SK-N-SH (cell line): ENCODE results near the gene DSCAM. TPM values are rescaled to one million over a fixed set of nuclear protein-coding genes. Genes with fewer than 3 reads are reported as not detected.

Experiments
- CTCF ChIA-PET: fragments of 300-600, 350-600 bp; formaldehyde crosslinking; extraction: SDS; loops from one replicate; lab custom pipeline; 2021; lab: Yijun Ruan, JAX
- POLR2A ChIA-PET: fragments of 350-600 bp; sonication (Branson Sonifier 250); formaldehyde crosslinking; extraction: SDS; loops from one replicate; lab custom pipeline; 2020; ENCODE audit warnings: antibody characterized with exemption, inconsistent platforms; lab: Yijun Ruan, JAX
- DNase-seq: peaks from one replicate; pipeline ENCODE4 v3.0.0; 2012
- H2AFZ ChIP-seq: fragments of 200-600 bp; sonication (generic); 2 replicates; pipeline ENCODE4 v1.8.1; 2016; ENCODE audit warnings: antibody characterized with exemption, mild to moderate bottlenecking, low read depth
- H3F3A ChIP-seq: fragments of 200-600 bp; sonication (generic); replicated peaks from 2 replicates; pipeline ENCODE3; 2016; ENCODE audit warnings: antibody characterized with exemption, mild to moderate bottlenecking; ENCODE audit not compliant: insufficient read depth
- H3K27ac ChIP-seq, 2 experiments: fragments of 200-500 bp in 1 of 2; fragments of 200-600 bp in 1 of 2; sonication (Bioruptor generic) in 1 of 2; sonication (generic), shearing (Covaris generic) in 1 of 2; 2 replicates each; pipeline versions ENCODE4 v1.5.1 to v1.6.1; 2014 to 2016; ENCODE audit warnings: low read depth in 2 of 2, inconsistent platforms in 1 of 2, low read length in 1 of 2, mild to moderate bottlenecking in 1 of 2, mixed read lengths in 1 of 2
- H3K27me3 ChIP-seq: fragments of 200-600 bp; sonication (generic), shearing (Covaris generic); 2 replicates; pipeline ENCODE4 v1.6.1; 2016; ENCODE audit warnings: mixed run types; ENCODE audit not compliant: insufficient read depth
- H3K36me3 ChIP-seq, 2 experiments: fragments of 200-500 bp in 1 of 2; fragments of 200-600 bp in 1 of 2; sonication (Bioruptor generic) in 1 of 2; sonication (generic) in 1 of 2; replicated peaks in 1 of 2; 2 replicates each; pipeline versions ENCODE3 to v1.5.1; 2014 to 2016; ENCODE audit warnings: low read length in 1 of 2, mild to moderate bottlenecking in 1 of 2; ENCODE audit not compliant: insufficient read depth in 2 of 2, control insufficient read depth in 1 of 2
- H3K4me1 ChIP-seq, 2 experiments: fragments of 200-500 bp in 1 of 2; fragments of 200-600 bp in 1 of 2; sonication (Bioruptor generic) in 1 of 2; sonication (generic), shearing (Covaris generic) in 1 of 2; 2 replicates each; pipeline versions ENCODE4 v1.5.1 to v1.6.1; 2014 to 2016; ENCODE audit warnings: low read depth in 1 of 2, low read length in 1 of 2, mixed run types in 1 of 2; ENCODE audit not compliant: insufficient read depth in 2 of 2, control insufficient read depth in 1 of 2
- H3K4me2 ChIP-seq: fragments of 200-600 bp; sonication (generic), shearing (Covaris generic); 2 replicates; pipeline ENCODE4 v1.6.1; 2017; ENCODE audit warnings: mixed run types
- H3K4me3 ChIP-seq, 2 experiments: fragments of 200-500 bp in 1 of 2; fragments of 200-600 bp in 1 of 2; sonication (Bioruptor generic) in 1 of 2; sonication (generic), shearing (Covaris generic) in 1 of 2; 2 replicates each; pipeline versions ENCODE4 v1.5.1 to v1.8.1; 2014 to 2016; ENCODE audit warnings: low read depth in 2 of 2, inconsistent platforms in 1 of 2, low read length in 1 of 2, mild to moderate bottlenecking in 1 of 2, mixed read lengths in 1 of 2, moderate library complexity in 1 of 2
- H3K79me2 ChIP-seq: fragments of 200-600 bp; sonication (generic); 2 replicates; pipeline ENCODE4 v1.8.1; 2017; ENCODE audit warnings: mild to moderate bottlenecking; ENCODE audit not compliant: insufficient read depth
- H3K9ac ChIP-seq: fragments of 200-600 bp; sonication (generic); 2 replicates; pipeline ENCODE4 v1.6.1; 2017; ENCODE audit warnings: mixed run types
- H3K9me2 ChIP-seq: fragments of 200-600 bp; sonication (generic); 2 replicates; pipeline ENCODE4 v1.6.1; 2017; ENCODE audit warnings: mixed run types
- H3K9me3 ChIP-seq: fragments of 200-600 bp; sonication (generic); 2 replicates; pipeline ENCODE4 v1.6.1; 2017; ENCODE audit warnings: mixed run types, mild to moderate bottlenecking, moderate library complexity
- H4K20me1 ChIP-seq: fragments of 200-600 bp; sonication (generic); 2 replicates; pipeline ENCODE4 v1.6.1; 2017; ENCODE audit warnings: mild to moderate bottlenecking, mixed run types; ENCODE audit not compliant: insufficient read depth
- EZH2phosphoT487 ChIP-seq: fragments of 200-600 bp; sonication (generic); IDR thresholded peaks from 2 replicates; pipeline ENCODE4 v1.6.1; 2017; ENCODE audit warnings: low read depth, mixed run types, mild to moderate bottlenecking, antibody characterized with exemption, moderate library complexity, borderline replicate concordance
- FOXM1 ChIP-seq: IDR thresholded peaks from 2 replicates; pipeline ENCODE4 v1.4.0; 2012; ENCODE audit warnings: low read depth, mild to moderate bottlenecking
- GATA2 ChIP-seq: sonication (generic); formaldehyde crosslinking; IDR thresholded peaks from 2 replicates; pipeline ENCODE4 v1.5.0; 2020; ENCODE audit warnings: mild to moderate bottlenecking, missing genetic modification reagents
- IRF3 ChIP-seq: fragments of 150-350 bp; IDR thresholded peaks from 2 replicates; pipeline ENCODE4 v1.6.1; 2016; ENCODE audit warnings: mild to moderate bottlenecking, low read depth, low read length
- MAX ChIP-seq: IDR thresholded peaks from 2 replicates; pipeline ENCODE4 v1.4.0; 2012; ENCODE audit warnings: low read depth
- MEF2A ChIP-seq: IDR thresholded peaks from 2 replicates; pipeline ENCODE4 v1.4.0; 2012; ENCODE audit warnings: low read depth, borderline replicate concordance
- NFIC ChIP-seq: IDR thresholded peaks from 2 replicates; pipeline ENCODE4 v1.4.0; 2012; ENCODE audit warnings: borderline replicate concordance
- NRF1 ChIP-seq: IDR thresholded peaks from 2 replicates; pipeline ENCODE4 v1.6.1; 2012; ENCODE audit warnings: low read depth, mild to moderate bottlenecking, low read length
- REST ChIP-seq: IDR thresholded peaks from 2 replicates; pipeline ENCODE4 v1.6.1; 2012; ENCODE audit warnings: mild to moderate bottlenecking, low read depth, low read length, moderate library complexity
- SIN3A ChIP-seq: IDR thresholded peaks from 2 replicates; pipeline ENCODE4 v1.6.1; 2012; ENCODE audit warnings: low read depth, mild to moderate bottlenecking, low read length, moderate library complexity, borderline replicate concordance
- SMC3 ChIP-seq: IDR thresholded peaks from 2 replicates; pipeline ENCODE4 v1.6.1; 2012; ENCODE audit warnings: low read depth, low read length, improper control_type of control experiment
- TAF1 ChIP-seq: IDR thresholded peaks from 2 replicates; pipeline ENCODE4 v1.6.1; 2012; ENCODE audit warnings: low read depth, mild to moderate bottlenecking, low read length, moderate library complexity, borderline replicate concordance
- TCF12 ChIP-seq: IDR thresholded peaks from 2 replicates; pipeline ENCODE4 v1.4.0; 2012
- TEAD4 ChIP-seq: IDR thresholded peaks from 2 replicates; pipeline ENCODE4 v1.4.0; 2012; ENCODE audit warnings: mild to moderate bottlenecking, borderline replicate concordance; ENCODE audit not compliant: insufficient read depth
- YY1 ChIP-seq: IDR thresholded peaks from 2 replicates; pipeline ENCODE4 v1.4.0; 2012; ENCODE audit warnings: low read depth, mild to moderate bottlenecking
- WGBS: methylation state at CpG from one replicate; pipeline ENCODE4 v1.1.6; 2017; ENCODE audit warnings: low lambda C conversion rate; 5-methylcytosine and 5-hydroxymethylcytosine counted together
- polyA plus RNA-seq, 3 experiments: library from polyadenylated mRNA; depleted of rRNA; stranded (reverse); fragments of >200 nt; gene quantifications; 2 replicates each; pipeline ENCODE4 v1.2.3, GENCODE V29; 2012

DSCAM gene
- polyA plus RNA-seq, 1 of the 3 experiments (the other 2 are of a cell fraction) = not detected

GRCh38 chr21:40641042-40641441 lies 205.9 kb downstream of the DSCAM start (continued):
- no peak for TF ChIP-seq REST
- TF ChIP-seq SIN3A = no peak
- no peak for TF ChIP-seq MAX
- no peak for TF ChIP-seq TCF12
- TF ChIP-seq TAF1 = no peak
- no peak for TF ChIP-seq NRF1
- TF ChIP-seq YY1 = no peak
- TF ChIP-seq EZH2phosphoT487 = no peak

GRCh38 chr21:40640266-40640789 lies 206.6 kb downstream of the DSCAM start:
- TF ChIP-seq NFIC = no peak
- TF ChIP-seq IRF3 = no peak
- TF ChIP-seq MAX = no peak
- no peak for TF ChIP-seq TEAD4
- TF ChIP-seq FOXM1 = no peak
- no peak for TF ChIP-seq GATA2 (CRISPR knock-in tag)
- TF ChIP-seq MEF2A = no peak
- no peak for TF ChIP-seq SMC3
- CTCF ChIA-PET = no interaction called here
- H3K9me2 ChIP-seq = no peaks in the 10 kb centered on the region
- H2AFZ ChIP-seq = no peak overlapping the region
- POLR2A ChIA-PET = no interaction called here
- H3F3A ChIP-seq = no peaks in the 10 kb centered on the region
- no peaks in the 10 kb centered on the region; a peak in 1 of 4 replicates for H3K4me1 ChIP-seq
- H3K9ac ChIP-seq = no peak overlapping the region
- WGBS = 26% methylated on average over 9 of the region's 9 CpGs
- no peak overlapping the region for H3K27ac ChIP-seq
- DNase-seq = no peak
- no peaks in the 10 kb centered on the region for H3K27me3 ChIP-seq
- H4K20me1 ChIP-seq = no peaks in the 10 kb centered on the region
- no peak overlapping the region for H3K4me2 ChIP-seq
- H3K4me3 ChIP-seq = no peak overlapping the region
- H3K36me3 ChIP-seq = no peaks in the 10 kb centered on the region
- no peaks in the 10 kb centered on the region for H3K9me3 ChIP-seq
- H3K79me2 ChIP-seq = no peaks in the 10 kb centered on the region
